Large intestine (tissue), 3 donors: ENCODE data around the gene GFI1B. TPM values are rescaled to one million over a fixed set of nuclear protein-coding genes. Genes with fewer than 3 reads are reported as not detected.

Source experiments
- DNase-seq, 2 donors: peaks; one replicate each; pipeline versions ENCODE4 v3.0.0 to v3.0.0-alpha.2; 2013
- H3K27ac ChIP-seq: one replicate; pipeline ENCODE4 v1.5.1; 2013; ENCODE audit warnings: low read length
- H3K27me3 ChIP-seq: 2 replicates; pipeline ENCODE4 v1.6.1; 2013; ENCODE audit warnings: low read length; ENCODE audit not compliant: control insufficient read depth, insufficient read depth
- H3K36me3 ChIP-seq: 2 replicates; pipeline ENCODE4 v1.6.1; 2013; ENCODE audit warnings: low read length; ENCODE audit not compliant: control insufficient read depth, insufficient read depth
- H3K4me1 ChIP-seq: one replicate; pipeline ENCODE4 v1.6.1; 2013; ENCODE audit warnings: low read length; ENCODE audit not compliant: control insufficient read depth, insufficient read depth
- H3K4me3 ChIP-seq: one replicate; pipeline ENCODE4 v1.5.1; 2013; ENCODE audit warnings: low read length
- H3K9me3 ChIP-seq: one replicate; pipeline ENCODE4 v1.6.1; 2013; ENCODE audit warnings: mild to moderate bottlenecking, low read depth, low read length, moderate library complexity; ENCODE audit not compliant: control insufficient read depth
- WGBS: methylation state at CpG from one replicate; pipeline ENCODE4 v1.1.5; 2013; ENCODE audit warnings: low lambda C conversion rate; ENCODE audit not compliant: insufficient coverage; 5-methylcytosine and 5-hydroxymethylcytosine counted together
- polyA plus RNA-seq: library from polyadenylated mRNA; unstranded; fragments of 120-200 nt; gene quantifications from one replicate; pipeline ENCODE4 v1.2.1, GENCODE V29; 2013

GFI1B gene
- polyA plus RNA-seq, 1 donor: 6.2 TPM

GRCh38 chr9:132998831-132999635 lies 20.5 kb downstream of the GFI1B start:
- Histone ChIP-seq H3K36me3 (no peaks in the 10 kb centered on the region), H3K27ac (no peak overlapping the region), H3K27me3 (no peaks in the 10 kb centered on the region), H3K4me3 (no peak overlapping the region), H3K4me1 (peaks cover 16% of the 10 kb centered on the region), H3K9me3 (no peaks in the 10 kb centered on the region)
- WGBS: no CpG with 5 or more reads among the region's 18 CpGs
- no peak for DNase-seq

GRCh38 chr9:133002147-133003070 lies 23.9 kb downstream of the GFI1B start:
- Histone ChIP-seq H3K4me1 (peaks cover 17% of the 10 kb centered on the region), H3K9me3 (no peaks in the 10 kb centered on the region), H3K27ac (no peak overlapping the region), H3K36me3 (no peaks in the 10 kb centered on the region), H3K27me3 (no peaks in the 10 kb centered on the region), H3K4me3 (no peak overlapping the region)
- no peak for DNase-seq
- no CpG with 5 or more reads among the region's 13 CpGs for WGBS

GRCh38 chr9:133003071-133003461 lies 24.6 kb downstream of the GFI1B start:
- H3K27me3 ChIP-seq: no peaks in the 10 kb centered on the region

DNA sequence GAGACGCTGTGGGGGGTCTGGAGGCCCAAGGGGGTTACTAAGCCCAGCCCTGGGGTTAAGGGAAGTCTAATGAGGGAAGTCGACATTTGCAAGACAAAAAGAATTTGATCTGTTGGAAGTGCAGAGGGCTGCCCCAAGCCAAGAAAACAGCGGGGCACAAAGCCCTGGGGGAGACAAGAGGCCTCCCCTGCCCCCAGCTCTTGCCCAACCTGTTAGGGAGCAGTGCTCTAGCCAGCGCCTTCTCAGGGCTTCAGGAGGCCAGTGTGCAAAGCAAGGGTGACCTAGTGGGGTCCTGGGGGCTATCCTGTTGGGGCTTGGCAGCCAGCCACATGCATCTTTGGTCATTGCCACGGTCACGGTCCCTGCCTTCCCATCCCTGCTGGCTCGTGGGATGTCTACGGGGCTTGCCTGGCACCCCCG lies 25.2 kb downstream of the GFI1B start:
- Histone ChIP-seq H3K4me1 (peaks cover 17% of the 10 kb centered on the region), H3K9me3 (no peaks in the 10 kb centered on the region), H3K27ac (no peak overlapping the region), H3K36me3 (no peaks in the 10 kb centered on the region), H3K27me3 (no peaks in the 10 kb centered on the region), H3K4me3 (no peak overlapping the region)
- WGBS: no CpG with 5 or more reads among the region's 9 CpGs
- DNase-seq: no peak

More at GRCh38 chr9:133003071-133003461, 24.6 kb downstream of the GFI1B start:
- Histone ChIP-seq H3K9me3 (no peaks in the 10 kb centered on the region), H3K4me1 (peaks cover 17% of the 10 kb centered on the region), H3K36me3 (no peaks in the 10 kb centered on the region), H3K27ac (no peak overlapping the region), H3K4me3 (no peak overlapping the region)
- no peak for DNase-seq
- no CpG with 5 or more reads among the region's 13 CpGs for WGBS

GRCh38 chr9:133004091-133004998 lies 25.9 kb downstream of the GFI1B start:
- H3K9me3 ChIP-seq: no peaks in the 10 kb centered on the region
- H3K27me3 ChIP-seq: no peaks in the 10 kb centered on the region
- peaks cover 17% of the 10 kb centered on the region for H3K4me1 ChIP-seq
- H3K36me3 ChIP-seq: no peaks in the 10 kb centered on the region
- DNase-seq: peak in 1 of 2 donors; percentile 39
- H3K27ac ChIP-seq: no peak overlapping the region
- no peak overlapping the region for H3K4me3 ChIP-seq
- WGBS: no CpG with 5 or more reads among the region's 9 CpGs

- no peaks in the 10 kb centered on the region for H3K36me3 ChIP-seq
- WGBS: no CpG with 5 or more reads among the region's 14 CpGs
- no peaks in the 10 kb centered on the region for H3K27me3 ChIP-seq
- peaks cover 17% of the 10 kb centered on the region for H3K4me1 ChIP-seq
- H3K27ac ChIP-seq: no peak overlapping the region
- no peak for DNase-seq
- H3K4me3 ChIP-seq: no peak overlapping the region
- no peaks in the 10 kb centered on the region for H3K9me3 ChIP-seq
Measured at GRCh38 chr9:133004999-133005760, 26.7 kb downstream of the GFI1B start.

- WGBS: no CpG with 5 or more reads among the region's 3 CpGs
- Histone ChIP-seq H3K4me3 (no peak overlapping the region), H3K27me3 (no peaks in the 10 kb centered on the region), H3K9me3 (no peaks in the 10 kb centered on the region), H3K4me1 (peaks cover 17% of the 10 kb centered on the region), H3K27ac (no peak overlapping the region), H3K36me3 (no peaks in the 10 kb centered on the region)
- DNase-seq: no peak
Measured at GRCh38 chr9:133005957-133006356, 27.5 kb downstream of the GFI1B start.

DNA sequence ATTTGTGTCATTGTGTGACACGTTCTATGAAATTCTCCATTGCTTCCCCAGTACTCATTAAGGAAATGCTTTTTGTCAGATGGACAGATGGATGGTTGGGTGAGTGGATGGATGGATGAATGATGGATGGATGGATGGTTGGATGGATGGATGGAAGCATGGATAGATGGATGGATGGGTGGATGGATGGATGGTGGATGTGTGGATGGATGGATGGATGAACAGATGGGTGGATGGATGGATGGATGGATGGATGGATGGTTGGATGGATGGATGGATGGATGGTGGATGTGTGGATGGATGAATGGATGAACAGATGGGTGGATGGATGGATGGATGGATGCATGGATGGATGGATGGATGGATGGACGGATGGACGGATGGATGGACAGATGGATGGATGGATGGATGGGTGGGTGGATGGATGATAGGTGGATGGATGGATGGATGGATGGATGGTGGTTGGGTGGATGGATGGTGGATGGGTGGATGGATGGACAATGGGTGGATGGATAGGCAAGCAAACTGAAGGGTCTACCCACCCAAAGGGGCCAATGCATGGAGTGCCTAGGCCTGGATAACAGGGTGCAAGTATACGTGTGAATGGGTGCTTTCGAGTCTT lies 28.3 kb downstream of the GFI1B start:
- no peaks in the 10 kb centered on the region for H3K27me3 ChIP-seq
- DNase-seq: no peak

DNA sequence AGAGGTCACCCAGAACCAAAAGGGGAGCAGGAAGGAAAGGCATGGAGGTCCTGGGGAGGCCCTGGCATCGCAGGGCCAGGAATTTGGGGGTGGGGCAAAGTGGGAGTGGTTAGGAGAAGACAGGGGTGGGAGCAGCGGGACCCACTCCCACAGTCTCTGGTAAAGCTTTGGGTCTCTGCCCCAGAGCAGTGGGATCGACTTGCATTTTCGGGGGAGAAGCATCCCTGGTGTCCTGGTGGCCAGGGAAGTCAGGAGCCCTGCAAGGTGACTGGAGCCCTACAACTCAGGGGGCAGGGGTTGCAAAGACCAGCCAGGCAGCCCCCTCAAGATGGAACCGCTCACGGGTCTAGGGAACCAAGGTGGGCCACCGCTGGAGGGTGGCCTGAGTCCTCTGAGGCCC lies 29.9 kb downstream of the GFI1B start:
- H3K36me3 ChIP-seq: no peaks in the 10 kb centered on the region
- no peaks in the 10 kb centered on the region for H3K9me3 ChIP-seq
- H3K4me1 ChIP-seq: peaks cover 17% of the 10 kb centered on the region
- H3K27ac ChIP-seq: no peak overlapping the region
- H3K4me3 ChIP-seq: no peak overlapping the region
- no peaks in the 10 kb centered on the region for H3K27me3 ChIP-seq
- no CpG with 5 or more reads among the region's 7 CpGs for WGBS
- DNase-seq: no peak

More for the DNA sequence above, 28.3 kb downstream of the GFI1B start:
- H3K9me3 ChIP-seq: no peaks in the 10 kb centered on the region
- no peaks in the 10 kb centered on the region for H3K36me3 ChIP-seq
- WGBS: 100% methylated on average over 2 of the region's 5 CpGs
- H3K4me3 ChIP-seq: no peak overlapping the region
- no peak overlapping the region for H3K27ac ChIP-seq
- H3K4me1 ChIP-seq: peaks cover 17% of the 10 kb centered on the region
